GM21619 (cell line): Measurements from ENCODE around the gene LSM7.

Experiments
- ATAC-seq: cut with Tn5 transposase; IDR thresholded peaks from one replicate; pipeline ENCODE4 v1.9.1; 2021; ENCODE audit not compliant: unreplicated experiment

LSM7 gene

DNA sequence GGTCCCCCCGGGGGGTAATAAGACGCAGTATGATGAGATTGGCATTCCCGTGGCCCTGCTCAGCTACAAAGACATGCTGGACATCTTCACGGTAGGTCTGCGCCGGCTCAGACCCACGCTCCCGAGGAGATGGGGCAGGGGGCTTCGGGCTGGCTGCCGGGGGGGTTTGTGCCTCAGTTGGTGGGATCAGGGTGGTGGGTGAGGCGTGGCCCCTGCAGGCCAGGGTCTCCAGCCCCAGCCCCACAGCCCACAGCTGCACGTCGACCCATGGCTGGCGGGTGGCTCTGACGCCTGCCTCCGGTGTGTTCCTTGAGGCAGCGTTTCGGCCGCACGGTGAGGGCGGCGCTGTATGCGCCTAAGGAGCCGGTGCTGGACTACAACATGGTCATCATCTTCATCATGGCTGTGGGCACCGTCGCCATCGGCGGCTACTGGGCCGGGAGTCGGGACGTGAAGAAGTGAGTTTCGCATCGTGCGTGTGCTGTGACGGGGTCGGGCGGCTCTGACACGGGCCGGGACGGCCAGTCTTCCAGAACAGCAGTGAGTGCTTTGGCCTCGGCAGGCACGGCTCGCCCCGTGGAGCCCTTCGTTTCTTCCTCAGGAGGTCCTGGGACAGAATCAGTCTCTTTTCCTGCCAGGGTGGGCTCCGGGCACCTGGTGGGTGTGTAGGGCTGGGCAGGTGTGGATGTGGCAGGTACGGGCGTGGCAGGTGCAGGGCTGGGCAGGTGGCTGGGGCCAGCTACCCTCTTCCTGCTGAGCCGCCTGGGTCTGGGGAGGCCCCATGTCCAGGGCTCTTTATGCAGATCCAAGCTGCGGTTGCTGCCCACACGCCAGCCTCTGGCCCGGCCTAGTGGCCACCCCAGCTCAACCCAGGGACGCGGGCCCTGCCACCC is 10.6 kb upstream of the LSM7 start:
- ATAC-seq: no peak

- no peak for ATAC-seq
Measured at GRCh38 chr19:2338055-2338615, 9.7 kb upstream of the LSM7 start.

DNA sequence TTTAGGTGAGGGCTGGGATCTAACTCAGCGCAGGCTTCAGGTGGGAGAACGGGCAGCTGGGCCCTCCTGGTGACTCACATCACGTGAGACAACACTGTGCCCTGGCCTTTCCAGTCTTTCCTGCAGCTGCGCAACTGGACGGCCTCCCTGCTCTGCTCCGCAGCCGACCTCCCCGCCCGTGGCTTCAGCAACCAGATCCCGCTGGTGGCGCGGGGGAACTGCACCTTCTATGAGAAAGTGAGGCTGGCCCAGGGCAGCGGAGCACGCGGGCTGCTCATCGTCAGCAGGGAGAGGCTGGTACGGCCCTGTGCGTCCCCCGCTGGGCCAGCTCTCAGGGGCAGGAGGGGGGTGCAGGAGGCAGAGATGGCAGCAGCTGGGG is 8.9 kb upstream of the LSM7 start:
- ATAC-seq: no peak

- no peak for ATAC-seq
Measured at GRCh38 chr19:2336528-2337328, 8.3 kb upstream of the LSM7 start.

DNA sequence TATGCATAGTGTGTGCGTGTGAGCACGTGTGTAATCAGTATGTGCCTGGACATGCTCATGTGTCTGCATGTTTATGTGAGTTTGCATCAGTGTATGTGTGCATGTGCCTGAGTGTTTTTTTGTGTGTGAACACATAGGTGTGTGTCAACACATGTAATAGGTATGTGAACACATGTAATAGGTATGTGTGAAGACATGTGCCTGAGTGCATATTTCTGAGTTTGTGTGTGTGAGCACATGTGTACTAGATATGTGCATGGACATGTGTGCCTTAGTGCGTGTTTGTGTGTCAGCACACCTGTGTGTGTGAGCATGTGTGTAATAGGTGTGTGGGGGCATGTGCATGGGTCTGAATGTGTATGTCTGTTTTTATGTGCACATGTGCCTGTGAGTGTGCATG is 7.5 kb upstream of the LSM7 start:
- no peak for ATAC-seq

- no peak for ATAC-seq
Measured at GRCh38 chr19:2334986-2335846, 6.8 kb upstream of the LSM7 start.

DNA sequence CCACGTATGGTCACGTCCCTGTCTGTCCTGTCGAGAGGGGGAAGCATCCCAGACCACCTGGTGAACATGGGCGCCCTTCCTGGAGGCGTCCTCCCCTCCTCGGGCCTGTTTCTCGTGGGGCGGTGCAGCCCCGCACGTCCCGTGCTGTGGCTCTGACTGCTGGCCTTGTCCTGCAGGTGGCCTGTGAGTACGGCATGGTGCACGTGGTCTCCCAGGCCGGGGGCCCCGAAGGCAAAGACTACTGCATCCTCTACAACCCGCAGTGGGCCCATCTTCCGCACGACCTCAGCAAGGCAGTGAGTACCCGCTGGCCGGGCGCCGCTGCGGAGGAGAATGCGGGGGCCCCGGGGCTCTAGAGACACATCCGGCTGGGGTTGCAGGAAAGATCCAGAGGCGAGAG is 6.0 kb upstream of the LSM7 start:
- no peak for ATAC-seq

DNA sequence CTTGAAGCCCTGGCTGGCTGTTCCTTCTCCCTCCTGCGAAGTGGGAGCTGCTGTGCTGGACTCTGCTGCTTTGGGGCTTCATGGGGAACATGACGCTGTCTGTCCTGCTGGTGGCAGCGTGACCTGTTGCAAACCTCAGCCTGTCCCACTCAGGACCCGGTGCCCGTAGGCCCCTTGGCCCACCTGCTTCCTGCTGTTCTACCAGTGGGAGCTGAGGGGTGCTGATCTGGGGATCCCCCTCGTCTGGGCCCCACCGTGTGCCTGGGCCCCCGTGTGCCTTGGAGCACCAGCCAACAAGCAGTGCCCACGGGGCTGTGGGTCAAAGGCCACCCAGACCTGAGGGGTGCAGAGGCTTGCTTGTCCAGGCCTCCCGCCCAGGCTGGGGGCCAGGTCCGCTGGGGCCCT is 5.4 kb upstream of the LSM7 start:
- ATAC-seq: no peak

- ATAC-seq: no peak
Measured at GRCh38 chr19:2333027-2333806, 4.8 kb upstream of the LSM7 start.

- ATAC-seq: no peak
Measured at GRCh38 chr19:2332341-2333026, 4.1 kb upstream of the LSM7 start.

GRCh38 chr19:2331601-2332246 is 3.3 kb upstream of the LSM7 start:
- no peak for ATAC-seq

DNA sequence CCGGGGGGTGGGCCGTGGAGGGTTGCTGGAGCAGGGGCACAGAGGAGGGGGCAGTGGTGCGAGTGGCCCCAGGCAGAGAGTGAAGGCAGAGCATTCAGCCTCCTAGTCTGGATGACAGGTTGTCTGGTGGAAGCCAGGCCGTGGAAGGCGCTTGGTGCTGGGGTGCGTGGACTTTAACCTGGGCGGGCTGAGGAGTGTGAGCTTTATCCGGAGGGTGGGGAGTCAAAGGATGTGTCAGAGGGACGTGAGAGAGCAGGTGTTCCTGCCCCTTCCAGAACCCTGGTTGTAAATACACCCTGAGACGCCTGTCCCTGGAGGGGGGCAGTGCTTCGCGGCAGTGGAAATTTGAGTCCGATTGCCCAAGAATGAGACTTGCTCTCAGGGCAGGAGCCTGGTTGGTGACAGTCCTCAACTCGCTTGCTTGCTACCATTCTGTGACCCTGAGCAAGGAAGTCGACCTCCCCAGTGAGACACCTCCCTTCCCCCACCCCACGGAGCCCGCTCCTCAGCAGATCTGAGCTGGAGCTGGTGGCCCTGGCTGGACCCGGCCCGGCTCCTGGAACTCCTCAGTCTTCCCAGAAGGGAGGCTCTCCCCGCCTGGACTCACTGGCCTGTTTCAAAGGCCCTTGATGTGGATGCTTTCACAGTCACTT is 2.4 kb upstream of the LSM7 start:
- no peak for ATAC-seq

DNA sequence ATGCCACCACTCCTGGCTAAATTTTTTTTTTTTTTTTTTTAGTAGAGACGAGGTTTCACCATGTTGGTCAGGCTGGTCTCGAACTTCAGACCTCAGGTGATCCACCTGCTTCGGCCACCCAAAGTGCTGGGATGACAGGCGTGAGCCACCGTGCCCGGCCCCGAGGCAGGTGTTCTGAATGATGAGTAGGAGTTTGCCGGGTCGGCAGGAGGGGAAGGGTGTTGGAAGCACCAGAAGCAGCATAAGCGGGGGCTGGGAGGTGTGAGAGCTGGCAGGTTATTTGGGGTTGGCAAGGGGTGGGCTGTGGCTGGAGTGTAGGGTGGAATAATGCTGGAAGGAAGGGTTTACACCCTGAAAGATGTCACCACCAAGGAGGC is 1.9 kb upstream of the LSM7 start:
- no peak for ATAC-seq

- no peak for ATAC-seq
Measured at GRCh38 chr19:2329501-2329916, 1.1 kb upstream of the LSM7 start.

- ATAC-seq: no peak
Measured at GRCh38 chr19:2329149-2329478, 728 bp upstream of the LSM7 start.

GRCh38 chr19:2327773-2328400 is 499 bp downstream of the LSM7 start:
- peak; percentile 2 for ATAC-seq

DNA sequence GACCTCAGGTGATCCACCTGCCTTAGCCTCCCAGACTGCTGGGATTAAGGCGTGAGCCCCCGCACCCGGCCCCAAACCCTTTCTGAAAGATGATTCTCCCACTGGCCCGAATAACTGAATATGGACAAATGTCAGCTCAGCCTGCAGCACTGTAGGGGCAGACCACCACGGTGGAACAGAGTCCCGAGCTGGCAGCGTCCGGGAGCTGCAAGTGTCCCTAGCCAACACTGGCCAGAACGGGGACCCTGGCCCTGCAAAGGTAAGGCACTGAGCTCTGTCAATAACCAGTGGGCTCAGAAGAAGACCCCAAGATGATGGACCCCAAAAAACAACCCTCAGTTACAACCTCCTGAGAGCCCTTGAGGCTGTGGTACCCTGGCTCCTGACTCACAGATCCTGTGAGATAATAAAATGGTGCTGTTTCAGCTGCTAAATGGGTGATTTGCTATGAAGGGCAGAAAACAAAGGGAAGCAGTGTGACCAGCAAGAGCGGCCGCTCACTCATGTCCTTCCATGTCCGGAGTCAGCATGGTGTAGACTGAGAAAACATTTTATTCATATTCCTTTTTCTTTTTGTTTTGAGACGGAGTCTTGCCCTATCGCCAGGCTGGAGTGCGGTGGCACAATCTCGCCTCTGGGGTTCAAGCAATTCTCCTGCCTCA is 1.6 kb downstream of the LSM7 start:
- ATAC-seq: no peak
